ACHN (cell line): Measurements from ENCODE around the gene STX7.

Experiments
- DNase-seq: peaks from one replicate; pipeline ENCODE4 v3.0.0-alpha.2; 2015
- in situ Hi-C: cut with HindIII; loops from 2 replicates; pipeline ENCODE4 v1.10.0; 2017; ENCODE audit warnings: low sequenced_read_pairs, low pct_ligation_motif_present, low pct_unique_long_range_greater_than_20kb

The STX7 gene

DNA sequence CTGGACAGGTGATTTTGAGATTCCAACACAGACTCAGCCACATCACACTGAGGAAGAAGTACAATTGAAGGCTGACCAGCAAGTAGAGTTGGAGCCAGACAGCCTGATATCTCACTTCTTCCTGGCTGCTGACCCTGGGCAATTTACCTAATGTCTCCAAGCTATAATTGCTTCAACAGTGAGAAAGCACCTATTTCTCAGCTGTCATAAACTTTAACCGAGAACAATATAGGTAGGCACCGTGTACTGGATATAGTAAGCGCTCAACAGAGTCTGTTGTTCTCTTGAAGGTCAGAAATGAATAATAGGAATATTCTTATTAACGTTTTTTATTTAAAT, 28.3 kb downstream of the STX7 start:
- DNase-seq: no peak
- in situ Hi-C loops: loop anchor here (25.0 kb wide), 1 partner anchor 197 kb away; no protein-coding TSS in a partner anchor

- DNase-seq: peak; percentile 65
- in situ Hi-C loops: loop anchor here (25.0 kb wide), 1 partner anchor 197 kb away; no protein-coding TSS in a partner anchor
Measured at GRCh38 chr6:132483779-132484679, 28.9 kb downstream of the STX7 start.

DNA sequence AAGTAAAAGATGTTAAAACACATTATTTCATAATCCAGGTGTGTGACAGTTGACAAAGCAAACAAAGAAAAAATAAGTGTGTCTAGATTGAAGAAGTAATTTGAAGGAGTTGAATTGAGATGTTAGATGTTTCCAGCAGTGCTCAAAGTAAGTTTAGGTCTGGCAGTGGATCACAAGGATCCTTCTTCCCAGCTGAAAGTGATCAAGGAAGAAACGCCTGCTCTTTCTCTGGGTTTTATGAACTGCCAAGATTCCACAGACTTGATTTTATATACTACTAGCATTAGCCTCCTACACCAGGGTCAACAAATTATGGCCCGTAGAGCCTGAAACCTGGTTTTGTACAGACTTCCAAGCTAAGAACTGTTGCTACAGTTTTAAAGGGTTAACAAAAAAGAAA, 30.3 kb downstream of the STX7 start:
- in situ Hi-C loops: loop anchor here (25.0 kb wide), 1 partner anchor 195 kb away; no protein-coding TSS in a partner anchor
- DNase-seq: no peak

DNA sequence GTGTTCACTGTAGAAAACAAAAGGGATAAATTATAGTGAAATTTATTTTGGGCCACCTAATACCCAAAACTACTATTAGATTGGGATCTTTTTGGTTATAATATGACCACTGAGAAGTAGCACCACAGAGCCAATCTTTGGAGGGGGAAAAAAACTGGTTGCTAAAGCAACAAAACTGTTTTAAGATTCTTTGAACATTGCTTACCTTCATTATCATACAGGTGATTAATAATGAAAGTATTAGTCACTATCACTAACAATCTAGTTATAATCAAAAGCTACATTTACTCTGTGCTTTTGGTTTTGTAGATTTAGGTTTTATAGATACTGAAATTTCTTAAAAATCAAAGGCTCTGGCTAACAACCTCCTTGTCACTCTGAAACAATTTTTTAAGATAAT, 31.7 kb downstream of the STX7 start:
- in situ Hi-C loops: loop anchor here (25.0 kb wide), 1 partner anchor 194 kb away; no protein-coding TSS in a partner anchor
- no peak for DNase-seq

DNA sequence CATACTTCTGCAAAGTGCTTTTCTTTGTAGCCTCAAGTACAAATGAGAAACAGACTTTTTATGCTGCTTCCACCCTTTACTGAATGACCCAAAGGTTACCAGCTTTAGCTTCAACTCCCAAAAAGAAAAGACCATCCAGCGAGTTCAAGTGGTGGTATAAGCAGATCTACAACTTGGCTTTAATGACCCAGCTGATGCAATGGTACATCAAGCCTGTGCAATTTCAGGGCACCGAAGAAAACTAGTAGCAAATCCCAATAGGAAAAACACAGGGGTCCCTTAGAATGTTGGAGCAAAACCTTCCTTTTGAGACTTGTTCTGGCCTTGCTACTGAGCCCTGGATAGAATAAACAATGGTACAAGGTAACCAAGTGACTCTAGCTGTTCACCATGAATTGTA, 33.8 kb downstream of the STX7 start:
- in situ Hi-C loops: loop anchor here (25.0 kb wide), 1 partner anchor 192 kb away; no protein-coding TSS in a partner anchor
- no peak for DNase-seq

DNA sequence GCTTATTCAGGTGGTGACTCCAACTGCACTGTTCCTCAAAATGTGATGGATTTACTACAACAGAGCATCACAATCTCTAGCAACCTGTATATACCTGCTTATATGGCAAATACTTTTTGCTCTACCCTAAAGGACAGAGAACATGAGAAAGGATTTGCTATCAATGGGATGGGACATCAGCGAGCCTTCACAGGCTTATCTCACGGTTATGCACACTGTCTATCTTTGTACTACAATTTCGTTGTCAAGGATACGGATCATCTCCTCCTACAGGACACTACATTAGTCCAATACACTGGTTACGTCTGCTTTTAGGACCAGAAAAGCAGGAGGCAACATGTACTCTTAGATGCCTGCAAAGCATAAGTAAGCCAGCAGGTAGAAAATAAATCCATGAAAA, 34.2 kb downstream of the STX7 start:
- in situ Hi-C loops: loop anchor here (25.0 kb wide), 1 partner anchor 191 kb away; no protein-coding TSS in a partner anchor

GRCh38 chr6:132478266-132478665, 34.6 kb downstream of the STX7 start:
- in situ Hi-C loops: loop anchor here (25.0 kb wide), 1 partner anchor 191 kb away; no protein-coding TSS in a partner anchor
- no peak for DNase-seq

More for the DNA sequence above, 34.2 kb downstream of the STX7 start:
- DNase-seq: no peak

- no peak for DNase-seq
- in situ Hi-C loops: loop anchor here (25.0 kb wide), 1 partner anchor 189 kb away; no protein-coding TSS in a partner anchor
Measured at GRCh38 chr6:132476688-132477087, 36.2 kb downstream of the STX7 start.

- in situ Hi-C loops: loop anchor here (25.0 kb wide), 1 partner anchor 189 kb away; no protein-coding TSS in a partner anchor
- no peak for DNase-seq
Measured at GRCh38 chr6:132475925-132476324, 37.0 kb downstream of the STX7 start.

DNA sequence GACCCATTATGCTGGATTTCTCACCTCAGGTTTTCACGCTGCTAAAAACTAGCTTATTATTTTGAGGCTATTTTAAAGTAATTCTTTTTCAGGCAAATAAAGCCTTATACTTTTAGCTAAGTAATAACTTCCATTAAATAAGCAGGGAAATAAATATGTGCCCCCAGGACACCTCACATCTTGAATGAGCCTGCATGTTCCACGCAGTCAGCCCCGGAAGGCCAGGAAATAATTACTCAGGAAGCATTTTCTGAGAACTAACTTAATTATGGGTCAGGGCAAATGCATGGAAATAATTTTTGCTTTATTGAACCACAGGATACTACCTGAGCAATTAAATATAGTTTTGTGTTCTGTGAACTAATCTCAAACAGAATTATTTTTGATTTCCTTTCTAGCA, 41.1 kb downstream of the STX7 start:
- in situ Hi-C loops: no loop called here
- DNase-seq: no peak

DNA sequence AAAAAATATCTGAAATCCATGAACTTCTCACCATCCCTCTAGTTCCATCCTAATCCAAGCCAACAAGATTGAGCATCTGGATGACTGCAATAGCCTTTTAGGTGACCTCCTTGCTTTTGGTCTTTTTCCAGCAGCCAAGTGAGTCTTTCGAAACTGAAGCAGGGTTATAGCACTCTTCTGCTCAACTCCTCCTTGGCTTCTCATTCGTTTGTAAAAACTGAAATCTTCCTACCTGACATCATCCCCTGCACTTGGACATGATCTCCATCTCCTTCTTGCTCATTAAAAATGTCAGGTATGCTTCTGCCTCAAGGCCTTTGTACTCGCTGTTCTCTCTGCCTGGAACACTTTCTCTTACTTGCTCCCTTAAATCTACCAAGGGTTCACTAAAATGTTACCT, 46.0 kb downstream of the STX7 start:
- in situ Hi-C loops: no loop called here
- no peak for DNase-seq

GRCh38 chr6:132465530-132466485, 47.1 kb downstream of the STX7 start:
- no peak for DNase-seq
- in situ Hi-C loops: no loop called here

- DNase-seq: peak; percentile 66
- in situ Hi-C loops: no loop called here
Measured at GRCh38 chr6:132464538-132465256, 48.2 kb downstream of the STX7 start.

DNA sequence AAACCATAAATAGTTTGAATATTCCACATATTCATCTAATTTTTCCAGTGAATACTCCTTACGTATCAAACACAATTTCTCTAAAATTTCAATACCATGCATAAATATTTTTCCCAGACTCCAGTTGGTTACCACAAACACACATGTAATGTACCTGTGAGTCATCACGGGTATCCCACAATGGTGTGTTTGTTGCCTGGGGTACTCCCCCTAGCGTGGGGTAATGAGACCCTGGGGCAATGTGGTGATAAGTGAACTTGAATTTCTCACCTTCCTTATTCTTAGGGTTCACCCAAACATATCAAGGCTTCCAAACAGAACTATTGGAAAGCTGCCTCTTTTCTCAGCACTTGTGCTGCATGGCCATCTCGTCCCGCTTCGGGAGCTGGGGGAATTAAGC, 51.0 kb downstream of the STX7 start:
- in situ Hi-C loops: no loop called here
- no peak for DNase-seq

DNA sequence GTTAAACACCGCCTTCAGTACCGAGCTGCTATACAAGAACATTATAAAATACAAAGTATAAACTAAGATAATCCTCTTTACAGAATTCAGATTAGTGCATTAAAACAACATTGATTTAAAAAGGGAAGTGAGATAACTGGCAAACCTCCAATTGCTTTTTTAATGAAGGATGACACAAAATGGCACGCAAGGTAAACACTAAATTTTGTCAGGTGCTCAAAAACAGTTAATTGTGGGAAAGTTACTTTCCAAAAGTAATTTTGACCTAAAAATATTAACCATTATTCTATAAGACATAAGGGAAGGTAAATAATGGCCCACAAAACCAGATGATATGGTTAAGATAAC, 53.3 kb downstream of the STX7 start:
- in situ Hi-C loops: no loop called here
- DNase-seq: no peak

GRCh38 chr6:132458887-132459604, 53.9 kb downstream of the STX7 start:
- in situ Hi-C loops: no loop called here
- no peak for DNase-seq

DNA sequence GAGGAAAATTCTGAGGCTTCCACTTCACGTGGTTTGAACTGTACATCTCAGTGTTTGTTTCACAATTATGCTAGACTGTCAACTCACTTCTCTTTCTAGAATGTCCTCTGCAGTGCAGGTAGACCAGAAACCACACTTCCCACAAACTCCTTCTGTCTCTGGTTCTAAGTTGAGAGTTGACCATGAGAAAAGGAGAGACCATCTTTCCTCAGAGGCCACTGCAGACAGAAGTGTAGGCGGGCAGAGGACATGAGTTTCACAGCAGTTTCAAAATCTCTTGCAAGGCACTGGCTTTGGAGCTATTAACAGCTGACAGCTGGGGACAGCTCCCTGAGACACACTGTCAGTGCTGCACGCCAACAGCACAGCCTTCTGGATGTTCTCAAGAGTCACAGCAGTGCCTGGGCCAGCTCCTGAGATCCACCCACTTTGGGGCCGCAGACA, 56.2 kb downstream of the STX7 start:
- in situ Hi-C loops: no loop called here
- no peak for DNase-seq

GRCh38 chr6:132446855-132447241, 66.1 kb downstream of the STX7 start:
- DNase-seq: no peak
- in situ Hi-C loops: no loop called here
